GM19438 (cell line): ENCODE measurements around the gene NFYC.
"Not testable (repeated sequence)": the region's sequence is repeated elsewhere in the genome, so short reads cannot be mapped to it uniquely, and the experiment has no call there.

Source experiments
- ATAC-seq: cut with Tn5 transposase; IDR thresholded peaks from one replicate; pipeline ENCODE4 v1.9.1; 2021; ENCODE audit warnings: low read depth; ENCODE audit not compliant: unreplicated experiment

Gene NFYC

DNA sequence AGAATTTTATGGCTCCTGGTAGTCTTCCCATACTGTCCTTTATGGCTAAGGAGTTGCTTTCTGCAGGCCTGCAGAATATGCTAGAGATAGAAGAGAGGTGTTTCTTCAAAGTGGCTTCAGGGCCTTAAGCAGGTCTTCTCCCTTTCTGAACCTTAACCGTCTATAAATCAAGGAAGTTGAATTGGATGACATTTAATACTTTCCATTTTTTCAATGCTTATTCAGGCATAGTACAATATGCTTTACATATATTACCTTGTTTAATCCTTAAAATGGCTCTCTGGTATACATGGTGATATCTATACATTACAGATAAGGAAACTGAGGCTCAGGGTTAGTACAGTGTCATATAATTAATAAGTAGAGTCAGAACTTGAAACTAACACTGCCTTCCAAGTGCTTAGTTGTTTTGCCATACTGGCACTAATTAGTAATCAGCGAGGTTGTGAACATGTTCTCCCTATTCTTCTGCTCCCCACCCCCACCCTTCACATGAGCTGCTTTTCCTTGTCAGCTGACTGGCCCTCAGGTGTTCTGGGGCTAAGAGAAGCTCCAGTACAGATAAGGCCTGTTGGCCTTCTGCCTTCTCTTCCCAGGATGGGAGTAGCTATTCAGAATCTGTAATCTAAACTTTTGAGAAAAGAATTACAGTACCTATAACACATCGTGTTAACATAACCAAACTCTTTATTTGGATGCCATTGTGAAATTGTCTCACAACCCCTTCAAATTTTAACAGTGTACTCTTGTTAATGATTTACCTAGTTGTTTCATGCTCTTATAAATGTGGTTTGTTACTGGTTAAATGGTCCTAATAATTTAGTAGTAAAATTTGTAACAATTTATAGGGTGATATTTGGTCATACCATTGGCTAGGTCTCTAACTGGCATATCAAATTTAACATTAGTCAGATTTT, 13.6 kb downstream of the NFYC start:
- no peak for ATAC-seq

GRCh38 chr1:40706626-40707025, 15.1 kb downstream of the NFYC start:
- ATAC-seq, result no peak

- peak; percentile 70 for ATAC-seq
Measured at GRCh38 chr1:40708750-40709099, 17.2 kb downstream of the NFYC start.

GRCh38 chr1:40709100-40709801, 17.7 kb downstream of the NFYC start:
- ATAC-seq, result peak; percentile 89

GRCh38 chr1:40709802-40710278, 18.3 kb downstream of the NFYC start:
- no peak for ATAC-seq

- ATAC-seq, result no peak
Measured at GRCh38 chr1:40710581-40711315, 19.2 kb downstream of the NFYC start.

GRCh38 chr1:40711465-40712404, 20.2 kb downstream of the NFYC start:
- ATAC-seq, result no peak

DNA sequence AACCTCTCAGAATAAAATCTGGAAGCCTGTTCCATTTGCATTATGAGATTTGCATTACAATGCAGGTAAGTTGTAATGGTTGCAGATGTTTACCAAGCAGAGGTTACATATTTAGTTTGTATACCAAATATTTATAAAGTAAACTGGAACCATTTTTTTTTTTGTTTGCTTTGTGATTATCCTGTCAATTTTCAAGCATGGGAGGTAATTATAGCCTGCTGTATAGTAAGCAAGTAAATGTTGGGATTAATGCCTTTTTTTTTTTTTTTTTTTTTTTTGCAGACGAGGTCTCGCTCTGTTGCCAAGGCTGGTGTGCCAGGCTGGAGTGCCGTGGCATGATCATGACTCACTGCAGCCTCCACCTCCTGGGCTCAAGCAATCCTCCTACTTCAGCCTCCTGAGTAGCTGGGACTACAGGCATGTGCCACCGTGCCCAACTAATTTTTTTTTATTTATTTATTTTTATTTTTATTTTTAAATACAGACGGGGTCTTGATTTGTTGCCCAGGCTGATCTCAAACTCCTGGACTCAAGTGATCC, 21.0 kb downstream of the NFYC start:
- no peak for ATAC-seq

DNA sequence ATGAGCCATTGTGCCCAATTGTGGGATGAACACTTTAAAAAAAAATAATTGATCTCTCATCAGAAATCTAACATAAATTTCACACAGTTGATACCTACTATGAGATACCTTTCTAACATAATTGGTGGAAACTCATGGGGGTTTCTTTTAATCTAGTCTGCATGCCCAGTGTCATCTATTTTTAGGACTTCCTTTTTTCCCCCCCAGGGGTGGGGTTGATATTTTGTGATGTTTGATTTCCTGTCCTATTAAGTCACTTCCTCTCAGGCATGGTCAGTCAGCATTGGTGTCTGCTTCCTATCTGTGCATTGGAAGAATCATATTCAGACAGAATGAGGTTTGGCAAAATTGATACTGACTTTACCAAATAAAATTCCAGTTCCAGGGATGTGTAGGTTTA, 21.5 kb downstream of the NFYC start:
- ATAC-seq, result no peak

GRCh38 chr1:40715491-40716059, 24.1 kb downstream of the NFYC start:
- no peak for ATAC-seq

DNA sequence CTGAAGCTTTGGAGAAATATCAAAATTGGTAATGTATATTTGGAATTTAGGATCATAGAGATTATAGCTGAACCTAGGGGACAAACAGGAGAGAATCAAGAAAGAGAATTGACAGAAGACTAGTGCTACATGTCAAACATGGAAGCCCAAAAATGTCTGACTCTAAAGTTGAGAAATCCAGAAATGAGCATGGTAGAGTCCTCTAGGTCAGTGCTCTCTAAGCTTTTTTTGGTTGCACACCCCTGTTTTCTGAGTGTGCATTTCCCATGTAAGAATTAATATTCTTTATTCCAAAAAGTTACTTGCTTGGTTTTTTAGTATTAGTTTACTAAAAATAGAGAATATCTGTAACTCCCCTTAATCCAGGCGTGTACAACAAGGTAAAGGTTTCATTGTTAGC, 25.6 kb downstream of the NFYC start:
- ATAC-seq, result no peak

DNA sequence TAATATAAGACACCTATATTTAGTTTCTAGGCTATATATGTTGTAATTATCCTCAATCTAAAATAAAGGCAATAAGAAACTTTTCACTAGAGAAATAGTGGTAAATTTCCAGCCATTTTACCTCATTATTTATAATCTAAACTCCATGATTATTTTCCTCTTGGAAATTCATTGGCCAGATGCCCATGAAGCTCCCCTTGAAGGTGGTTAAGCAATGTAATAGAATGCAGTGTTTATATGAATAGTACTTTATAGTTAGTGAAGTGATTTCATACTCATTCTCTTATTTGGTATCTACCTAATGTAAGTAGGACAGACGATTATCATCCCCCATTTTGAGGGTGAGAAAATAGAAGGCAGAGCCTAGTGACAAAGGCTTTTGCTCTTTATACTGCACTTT, 26.5 kb downstream of the NFYC start:
- ATAC-seq, result no peak

- no peak for ATAC-seq
Measured at GRCh38 chr1:40720493-40720892, 29.0 kb downstream of the NFYC start.

GRCh38 chr1:40722622-40723021, 31.1 kb downstream of the NFYC start:
- ATAC-seq, result no peak

DNA sequence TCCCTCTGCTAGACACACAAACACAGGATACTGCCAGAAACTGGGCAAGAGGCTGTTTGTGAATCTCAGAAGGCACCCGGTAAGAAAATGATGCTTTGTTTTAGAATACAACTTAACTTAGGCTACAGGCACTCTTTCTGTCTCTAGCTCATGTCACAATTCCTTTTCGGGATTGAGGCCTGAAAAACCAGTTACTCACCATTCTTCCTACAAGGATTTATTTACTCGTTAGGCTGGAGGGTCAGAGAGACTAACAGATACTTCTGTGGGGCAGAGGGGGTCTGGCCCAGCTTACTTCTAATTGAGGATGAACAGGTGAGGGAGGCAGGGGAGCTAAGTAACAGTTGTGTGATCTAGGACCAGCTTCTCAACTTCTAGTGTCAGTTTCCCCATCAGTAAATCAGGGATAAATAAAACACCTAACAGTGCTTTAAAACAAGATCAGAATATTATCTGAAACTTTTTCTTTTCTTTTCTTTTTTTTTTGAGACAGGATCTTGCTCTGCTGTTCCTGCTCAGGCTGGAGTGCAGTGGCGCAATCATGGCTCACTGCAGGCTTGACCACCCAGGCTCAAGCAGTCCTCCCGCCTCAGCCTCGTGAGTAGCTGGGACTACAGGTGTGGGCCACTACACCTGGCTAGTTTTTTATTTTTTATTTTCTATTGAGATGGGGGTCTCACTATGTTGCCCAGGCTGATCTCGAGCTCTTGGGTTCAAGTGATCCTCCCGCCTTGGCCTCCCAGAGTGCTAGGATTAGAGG, 31.9 kb downstream of the NFYC start:
- ATAC-seq, result no peak

GRCh38 chr1:40727662-40728061, 36.2 kb downstream of the NFYC start:
- ATAC-seq, result not testable (repeated sequence)

DNA sequence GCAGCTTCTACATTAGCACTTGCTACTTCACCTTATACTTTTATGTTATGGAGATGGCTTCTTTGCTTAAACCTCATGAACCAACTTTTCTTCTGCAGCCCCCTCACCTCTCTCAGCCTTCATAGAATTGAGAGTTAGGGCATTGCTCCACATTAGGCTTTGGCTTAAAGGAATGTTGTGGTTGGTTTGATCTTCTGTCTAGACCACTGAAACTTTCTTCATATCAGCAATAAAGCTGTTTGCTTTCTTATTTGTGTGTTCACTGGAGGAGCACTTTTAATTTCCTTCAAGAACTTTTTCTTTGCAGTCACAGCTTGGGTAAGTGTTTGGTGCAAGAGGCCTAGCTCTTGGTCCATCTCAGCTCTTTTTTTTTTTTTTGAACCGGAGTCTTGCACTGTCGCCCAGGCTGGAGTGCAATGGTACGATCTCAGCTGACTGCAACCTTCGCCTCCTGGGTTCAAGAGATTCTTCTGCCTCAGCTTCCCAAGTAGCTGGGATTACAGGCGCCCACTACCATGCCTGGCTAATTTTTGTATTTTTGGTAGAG, 37.9 kb downstream of the NFYC start:
- not testable (repeated sequence) for ATAC-seq

DNA sequence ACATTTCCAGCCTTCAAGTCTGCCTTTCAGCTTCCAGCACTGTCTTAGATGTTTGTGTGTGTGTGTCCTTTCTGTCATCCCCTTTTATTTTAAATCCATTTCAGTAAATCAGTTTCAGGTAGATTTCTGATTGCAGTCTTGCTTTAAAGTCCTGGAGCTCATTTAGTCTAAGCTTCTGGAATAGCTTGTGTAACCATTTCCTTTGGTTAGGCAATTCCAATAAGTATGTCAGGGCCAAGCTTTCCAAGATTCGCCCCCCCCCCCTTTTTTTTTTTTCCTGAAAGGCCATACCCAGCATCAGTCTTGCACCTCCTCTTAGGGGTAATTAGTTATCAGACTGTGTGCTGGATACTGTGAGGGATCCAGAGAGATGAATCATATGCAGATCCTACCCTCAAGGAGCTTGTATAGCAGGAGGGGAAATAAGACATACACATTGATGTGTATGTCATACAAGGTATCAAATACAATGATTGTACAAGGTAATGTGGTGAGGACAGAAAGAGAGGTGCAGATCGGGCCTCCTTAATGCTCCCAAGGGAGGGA, 41.3 kb downstream of the NFYC start:
- ATAC-seq, result no peak
